B cell (primary cell): Measurements from ENCODE around the gene PCSK9.

Experiments used
- CTCF ChIP-seq: fragments of 200-600 bp; IDR thresholded peaks from one replicate; pipeline ENCODE4 v1.8.0; 2022; ENCODE audit warnings: antibody characterized with exemption, mild to moderate bottlenecking
- EZH2 ChIP-seq: IDR thresholded peaks from 2 replicates; pipeline ENCODE4 v1.6.1; 2012; ENCODE audit warnings: borderline replicate concordance, low read depth, mild to moderate bottlenecking, moderate library complexity, low read length; ENCODE audit not compliant: insufficient read depth, poor library complexity, severe bottlenecking

DNA sequence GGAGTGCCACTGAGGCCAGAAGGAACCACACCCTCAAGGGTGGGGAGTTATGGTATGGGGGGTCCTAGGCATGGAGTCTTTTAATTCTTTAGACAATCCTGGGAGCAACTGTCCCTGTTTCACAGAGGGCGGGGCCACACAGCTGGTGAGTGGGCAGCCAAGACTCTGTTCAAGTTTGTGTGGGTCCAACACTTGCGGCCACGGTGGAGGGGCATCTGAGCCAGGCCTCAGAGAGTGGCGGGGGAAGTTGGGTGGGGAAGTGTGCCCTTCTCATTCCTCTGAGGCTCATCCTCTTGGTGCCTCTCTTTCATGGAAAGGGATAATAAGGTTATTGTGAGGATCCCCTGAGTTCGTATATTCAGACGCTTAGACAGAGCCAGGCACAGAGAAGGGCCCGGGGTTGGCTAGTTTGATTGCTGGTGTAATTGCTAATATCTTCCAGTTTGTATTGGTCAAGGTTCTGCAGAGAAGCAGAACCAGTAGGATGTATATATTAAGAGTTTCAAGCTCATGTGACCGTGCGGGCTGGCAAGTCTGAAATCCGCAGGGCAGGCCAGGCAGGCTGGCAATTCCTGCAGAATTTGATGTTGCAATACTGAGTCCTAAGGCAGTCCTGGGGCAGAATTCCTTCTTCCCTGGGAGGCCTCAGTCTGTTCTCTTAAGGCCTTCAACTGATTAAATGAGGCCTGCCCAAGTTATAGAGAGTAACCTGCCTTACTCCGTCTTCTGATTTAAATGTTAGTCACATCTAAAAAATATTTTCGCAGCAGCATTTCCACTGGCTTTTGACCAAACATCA is 15.9 kb downstream of the PCSK9 start:
- no peak for TF ChIP-seq EZH2
- no peak for TF ChIP-seq CTCF
